ENCODE data around the gene MEF2C. TPM values are rescaled to one million over a fixed set of nuclear protein-coding genes. Genes with fewer than 3 reads are reported as not detected.

MEF2C gene
- polyA plus RNA-seq, 2 donors, result 1.6 to 1.7 TPM

DNA sequence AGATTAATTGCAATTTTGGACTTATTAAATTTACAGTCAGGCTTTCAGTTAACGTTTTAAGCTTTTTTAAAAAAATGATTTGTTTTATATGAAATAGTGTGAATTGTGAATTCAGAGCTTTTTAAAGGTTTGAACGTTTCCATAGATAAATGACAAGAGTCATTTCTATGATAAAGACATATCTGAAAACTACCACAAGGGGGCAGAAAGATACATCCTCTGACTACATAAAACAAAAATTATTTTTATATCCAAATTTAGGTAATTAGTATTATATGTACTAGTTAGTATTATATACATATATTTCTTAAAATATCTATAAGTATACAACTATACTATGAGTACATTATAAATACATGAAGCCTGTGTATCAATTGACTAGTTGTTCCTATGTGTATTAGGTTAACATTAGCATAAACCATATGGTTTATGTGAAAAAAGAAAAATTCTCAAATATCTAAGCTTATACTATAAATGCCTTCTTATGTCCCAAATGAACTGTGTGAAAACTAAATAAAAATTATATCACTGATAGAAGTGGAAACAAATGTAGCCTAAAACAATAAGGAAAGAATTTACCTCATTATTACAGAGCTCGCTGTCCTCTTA is 155.2 kb downstream of the MEF2C start:
- H3K27ac ChIP-seq (ENCODE audit: low read depth in 2 of 2, low read length in 1 of 2), result no peak overlapping the region
- WGBS, 2 donors, result 36 to 37% methylated on average over 3 of the region's 3 CpGs
- no peaks in the 10 kb centered on the region for H3K9me3 ChIP-seq (ENCODE audit: control insufficient read depth in 2 of 2, insufficient read depth in 1 of 2, low read depth in 1 of 2, low read length in 1 of 2)
- H3K36me3 ChIP-seq (ENCODE audit: control insufficient read depth in 2 of 2, insufficient read depth in 2 of 2, low read length in 1 of 2), result no peaks in the 10 kb centered on the region
- H3K4me1 ChIP-seq (ENCODE audit: control insufficient read depth in 2 of 2, insufficient read depth in 2 of 2, low read length in 1 of 2), result no peaks in the 10 kb centered on the region
- no peaks in the 10 kb centered on the region for H3K27me3 ChIP-seq (ENCODE audit: control insufficient read depth in 1 of 2, insufficient read depth in 2 of 2, low read length in 2 of 2)
- H3K4me3 ChIP-seq (ENCODE audit: low read depth in 1 of 2, low read length in 2 of 2), result no peak overlapping the region

- 71 to 77% methylated on average over 3 of the region's 3 CpGs for WGBS, 2 donors
- peaks cover 2 to 3% of the 10 kb centered on the region in 2 donors for H3K36me3 ChIP-seq (ENCODE audit: control insufficient read depth in 2 of 2, insufficient read depth in 2 of 2, low read length in 1 of 2)
- no peak overlapping the region for H3K4me3 ChIP-seq (ENCODE audit: low read depth in 1 of 2, low read length in 2 of 2)
- no peaks in the 10 kb centered on the region for H3K4me1 ChIP-seq (ENCODE audit: control insufficient read depth in 2 of 2, insufficient read depth in 2 of 2, low read length in 1 of 2)
- H3K9me3 ChIP-seq (ENCODE audit: control insufficient read depth in 2 of 2, insufficient read depth in 1 of 2, low read depth in 1 of 2, low read length in 1 of 2), result no peaks in the 10 kb centered on the region
- H3K27ac ChIP-seq (ENCODE audit: low read depth in 2 of 2, low read length in 1 of 2), result no peak overlapping the region
- H3K27me3 ChIP-seq (ENCODE audit: control insufficient read depth in 1 of 2, insufficient read depth in 2 of 2, low read length in 2 of 2), result no peaks in the 10 kb centered on the region
These were observed 157.5 kb downstream of the MEF2C start for GRCh38 chr5:88725454-88725853.

DNA sequence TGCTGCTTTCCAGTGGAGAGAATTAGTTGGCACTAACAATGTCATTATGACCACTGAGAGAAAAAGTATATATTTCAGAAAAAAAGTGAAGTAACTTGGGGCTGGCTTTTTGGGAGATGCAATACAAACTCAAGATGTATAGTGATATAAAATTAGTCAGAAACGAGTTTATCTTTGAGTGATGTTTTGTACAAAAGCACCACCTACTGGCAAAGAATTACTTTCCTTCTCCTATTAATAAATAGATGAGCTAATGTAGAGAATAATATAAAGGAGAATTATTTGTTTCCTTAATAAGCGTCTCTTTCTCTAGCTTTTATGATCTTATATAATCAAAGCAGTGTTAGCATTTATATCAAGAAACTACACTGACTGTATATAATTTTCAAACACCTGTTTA is 158.8 kb downstream of the MEF2C start:
- H3K9me3 ChIP-seq (ENCODE audit: control insufficient read depth in 2 of 2, insufficient read depth in 1 of 2, low read depth in 1 of 2, low read length in 1 of 2), result no peaks in the 10 kb centered on the region
- no peaks in the 10 kb centered on the region for H3K4me1 ChIP-seq (ENCODE audit: control insufficient read depth in 2 of 2, insufficient read depth in 2 of 2, low read length in 1 of 2)
- 26 to 35% methylated on average over 2 of the region's 2 CpGs for WGBS, 2 donors

DNA sequence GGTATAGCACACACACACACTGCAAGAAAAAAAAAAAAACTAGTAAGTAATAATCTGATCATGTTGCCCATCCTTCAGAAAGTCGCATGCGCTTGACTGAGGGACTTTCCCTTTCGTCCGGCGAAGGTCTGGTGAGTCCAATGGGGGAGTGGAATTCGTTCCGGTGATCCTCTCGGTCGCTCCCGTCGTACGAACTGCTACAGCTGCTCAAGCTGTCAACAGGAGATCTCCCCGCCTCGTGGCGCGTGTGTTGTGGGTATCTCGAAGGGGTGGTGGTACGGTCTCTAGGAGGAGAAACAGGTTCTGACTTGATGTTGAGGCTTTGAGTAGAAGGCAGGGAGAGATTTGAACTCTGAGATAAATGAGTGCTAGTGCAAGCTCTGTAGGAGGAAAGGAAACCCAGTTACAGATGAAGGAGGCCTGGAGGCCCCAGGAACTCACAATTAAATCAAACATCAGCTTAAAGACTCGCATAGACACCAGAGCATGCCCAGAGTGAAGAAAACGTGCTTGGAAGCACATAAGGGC is 160.4 kb downstream of the MEF2C start:
- H3K27ac ChIP-seq (ENCODE audit: low read depth in 2 of 2, low read length in 1 of 2), result no peak overlapping the region
- H3K27me3 ChIP-seq (ENCODE audit: control insufficient read depth in 1 of 2, insufficient read depth in 2 of 2, low read length in 2 of 2), result no peaks in the 10 kb centered on the region
- 57 to 58% methylated on average over 20 of the region's 20 CpGs for WGBS, 2 donors
- H3K9me3 ChIP-seq (ENCODE audit: control insufficient read depth in 2 of 2, insufficient read depth in 1 of 2, low read depth in 1 of 2, low read length in 1 of 2), result no peaks in the 10 kb centered on the region
- peaks cover 2 to 3% of the 10 kb centered on the region in 2 donors for H3K36me3 ChIP-seq (ENCODE audit: control insufficient read depth in 2 of 2, insufficient read depth in 2 of 2, low read length in 1 of 2)
- H3K4me3 ChIP-seq (ENCODE audit: low read depth in 1 of 2, low read length in 2 of 2), result no peak overlapping the region
- H3K4me1 ChIP-seq (ENCODE audit: control insufficient read depth in 2 of 2, insufficient read depth in 2 of 2, low read length in 1 of 2), result no peaks in the 10 kb centered on the region

More for the DNA sequence above, 158.8 kb downstream of the MEF2C start:
- Histone ChIP-seq H3K36me3 (ENCODE audit: control insufficient read depth in 2 of 2, insufficient read depth in 2 of 2, low read length in 1 of 2) (peaks cover 2 to 3% of the 10 kb centered on the region in 2 donors), H3K4me3 (ENCODE audit: low read depth in 1 of 2, low read length in 2 of 2) (no peak overlapping the region), H3K27ac (ENCODE audit: low read depth in 2 of 2, low read length in 1 of 2) (no peak overlapping the region), H3K27me3 (ENCODE audit: control insufficient read depth in 1 of 2, insufficient read depth in 2 of 2, low read length in 2 of 2) (no peaks in the 10 kb centered on the region)

DNA sequence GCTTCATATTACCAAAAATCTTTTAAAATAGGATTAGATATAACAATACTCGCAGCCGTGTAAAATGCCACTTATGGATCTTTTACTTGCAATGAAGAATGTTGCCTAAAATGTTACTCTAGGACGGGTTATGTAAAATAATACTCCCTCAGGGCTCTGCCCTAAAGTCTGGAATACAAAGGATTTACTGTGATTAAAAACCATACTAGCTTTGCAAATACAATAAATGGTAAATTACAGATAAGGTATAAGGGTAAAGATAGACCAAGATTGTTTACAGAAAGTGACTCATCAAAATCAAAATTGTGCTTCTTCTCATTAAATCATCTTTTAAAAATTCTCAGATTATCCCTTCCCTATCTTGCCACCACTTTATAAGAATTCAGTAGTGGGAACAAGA is 163.6 kb downstream of the MEF2C start:
- Histone ChIP-seq H3K27ac (ENCODE audit: low read depth in 2 of 2, low read length in 1 of 2) (no peak overlapping the region), H3K4me1 (ENCODE audit: control insufficient read depth in 2 of 2, insufficient read depth in 2 of 2, low read length in 1 of 2) (no peaks in the 10 kb centered on the region), H3K9me3 (ENCODE audit: control insufficient read depth in 2 of 2, insufficient read depth in 1 of 2, low read depth in 1 of 2, low read length in 1 of 2) (no peaks in the 10 kb centered on the region), H3K4me3 (ENCODE audit: low read depth in 1 of 2, low read length in 2 of 2) (no peak overlapping the region), H3K27me3 (ENCODE audit: control insufficient read depth in 1 of 2, insufficient read depth in 2 of 2, low read length in 2 of 2) (no peaks in the 10 kb centered on the region), H3K36me3 (ENCODE audit: control insufficient read depth in 2 of 2, insufficient read depth in 2 of 2, low read length in 1 of 2) (peaks cover 2 to 3% of the 10 kb centered on the region in 2 donors)
- 75 to 82% methylated on average over 3 of the region's 3 CpGs for WGBS, 2 donors

- WGBS, 2 donors, result 77 to 87% methylated on average over 4 of the region's 4 CpGs
- Histone ChIP-seq H3K36me3 (ENCODE audit: control insufficient read depth in 2 of 2, insufficient read depth in 2 of 2, low read length in 1 of 2) (peaks cover 2 to 3% of the 10 kb centered on the region in 2 donors), H3K9me3 (ENCODE audit: control insufficient read depth in 2 of 2, insufficient read depth in 1 of 2, low read depth in 1 of 2, low read length in 1 of 2) (no peaks in the 10 kb centered on the region), H3K27me3 (ENCODE audit: control insufficient read depth in 1 of 2, insufficient read depth in 2 of 2, low read length in 2 of 2) (no peaks in the 10 kb centered on the region), H3K4me1 (ENCODE audit: control insufficient read depth in 2 of 2, insufficient read depth in 2 of 2, low read length in 1 of 2) (no peaks in the 10 kb centered on the region), H3K27ac (ENCODE audit: low read depth in 2 of 2, low read length in 1 of 2) (no peak overlapping the region), H3K4me3 (ENCODE audit: low read depth in 1 of 2, low read length in 2 of 2) (no peak overlapping the region)
These were observed 164.2 kb downstream of the MEF2C start for GRCh38 chr5:88718736-88719135.

DNA sequence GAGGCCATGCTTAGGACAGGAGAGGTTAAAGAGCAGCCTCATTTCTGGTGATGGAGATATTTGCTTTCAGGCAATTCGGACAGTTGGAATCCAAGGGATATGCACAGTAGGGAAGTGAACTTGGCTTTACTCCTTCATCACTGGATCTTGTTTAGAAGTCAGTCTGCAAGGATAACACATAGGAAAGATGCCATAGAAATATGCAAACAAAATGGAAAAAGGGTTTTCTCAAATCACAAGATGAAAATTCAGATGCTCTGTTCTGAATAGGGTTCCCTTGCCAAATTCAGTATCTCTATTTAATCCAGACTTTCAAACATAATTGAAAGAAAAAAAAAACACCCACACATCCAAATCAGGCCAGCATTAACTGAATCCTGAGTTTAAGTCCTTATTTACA is 166.9 kb downstream of the MEF2C start:
- H3K36me3 ChIP-seq (ENCODE audit: control insufficient read depth in 2 of 2, insufficient read depth in 2 of 2, low read length in 1 of 2), result no peaks in the 10 kb centered on the region
- H3K4me1 ChIP-seq (ENCODE audit: control insufficient read depth in 2 of 2, insufficient read depth in 2 of 2, low read length in 1 of 2), result no peaks in the 10 kb centered on the region
- H3K4me3 ChIP-seq (ENCODE audit: low read depth in 1 of 2, low read length in 2 of 2), result no peak overlapping the region
- 76 to 84% methylated on average over 1 of the region's 1 CpG for WGBS, 2 donors
- H3K9me3 ChIP-seq (ENCODE audit: control insufficient read depth in 2 of 2, insufficient read depth in 1 of 2, low read depth in 1 of 2, low read length in 1 of 2), result no peaks in the 10 kb centered on the region
- no peak overlapping the region for H3K27ac ChIP-seq (ENCODE audit: low read depth in 2 of 2, low read length in 1 of 2)
- H3K27me3 ChIP-seq (ENCODE audit: control insufficient read depth in 1 of 2, insufficient read depth in 2 of 2, low read length in 2 of 2), result no peaks in the 10 kb centered on the region

GRCh38 chr5:88715503-88715902 is 167.5 kb downstream of the MEF2C start:
- H3K27ac ChIP-seq (ENCODE audit: low read depth in 2 of 2, low read length in 1 of 2), result no peak overlapping the region
- 73 to 76% methylated on average over 3 of the region's 3 CpGs for WGBS, 2 donors
- no peaks in the 10 kb centered on the region for H3K4me1 ChIP-seq (ENCODE audit: control insufficient read depth in 2 of 2, insufficient read depth in 2 of 2, low read length in 1 of 2)
- no peaks in the 10 kb centered on the region for H3K9me3 ChIP-seq (ENCODE audit: control insufficient read depth in 2 of 2, insufficient read depth in 1 of 2, low read depth in 1 of 2, low read length in 1 of 2)
- no peaks in the 10 kb centered on the region for H3K36me3 ChIP-seq (ENCODE audit: control insufficient read depth in 2 of 2, insufficient read depth in 2 of 2, low read length in 1 of 2)
- H3K4me3 ChIP-seq (ENCODE audit: low read depth in 1 of 2, low read length in 2 of 2), result no peak overlapping the region
- no peaks in the 10 kb centered on the region for H3K27me3 ChIP-seq (ENCODE audit: control insufficient read depth in 1 of 2, insufficient read depth in 2 of 2, low read length in 2 of 2)

DNA sequence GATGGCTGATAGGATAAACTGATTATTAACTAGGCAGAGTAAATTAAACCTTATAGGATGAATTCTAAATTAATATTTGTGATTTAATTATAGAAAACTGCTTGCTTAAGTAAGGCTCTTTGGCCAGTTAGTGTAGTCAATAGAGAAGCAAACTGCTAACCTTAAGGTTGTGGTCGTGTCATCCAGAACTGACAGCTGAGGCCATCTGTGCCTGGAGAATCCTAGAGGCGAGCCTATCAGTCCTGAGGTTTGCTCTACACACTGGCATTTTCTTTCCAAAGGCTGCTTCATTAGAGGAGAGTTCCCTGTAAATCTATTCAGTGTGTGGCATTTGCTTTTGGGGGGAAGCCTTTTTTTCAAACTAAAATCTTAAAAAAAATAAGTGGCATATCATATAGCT is 169.2 kb downstream of the MEF2C start:
- Histone ChIP-seq H3K9me3 (ENCODE audit: control insufficient read depth in 2 of 2, insufficient read depth in 1 of 2, low read depth in 1 of 2, low read length in 1 of 2) (no peaks in the 10 kb centered on the region), H3K27me3 (ENCODE audit: control insufficient read depth in 1 of 2, insufficient read depth in 2 of 2, low read length in 2 of 2) (no peaks in the 10 kb centered on the region), H3K27ac (ENCODE audit: low read depth in 2 of 2, low read length in 1 of 2) (no peak overlapping the region), H3K36me3 (ENCODE audit: control insufficient read depth in 2 of 2, insufficient read depth in 2 of 2, low read length in 1 of 2) (no peaks in the 10 kb centered on the region), H3K4me1 (ENCODE audit: control insufficient read depth in 2 of 2, insufficient read depth in 2 of 2, low read length in 1 of 2) (no peaks in the 10 kb centered on the region), H3K4me3 (ENCODE audit: low read depth in 1 of 2, low read length in 2 of 2) (no peak overlapping the region)
- 62 to 78% methylated on average over 2 of the region's 2 CpGs for WGBS, 2 donors

GRCh38 chr5:88708682-88709398 is 174.1 kb downstream of the MEF2C start:
- no peaks in the 10 kb centered on the region for H3K4me1 ChIP-seq (ENCODE audit: control insufficient read depth in 2 of 2, insufficient read depth in 2 of 2, low read length in 1 of 2)
- H3K27me3 ChIP-seq (ENCODE audit: control insufficient read depth in 1 of 2, insufficient read depth in 2 of 2, low read length in 2 of 2), result no peaks in the 10 kb centered on the region
- WGBS, 2 donors, result 79 to 88% methylated on average over 2 of the region's 2 CpGs
- H3K36me3 ChIP-seq (ENCODE audit: control insufficient read depth in 2 of 2, insufficient read depth in 2 of 2, low read length in 1 of 2), result no peaks in the 10 kb centered on the region
- no peak overlapping the region for H3K27ac ChIP-seq (ENCODE audit: low read depth in 2 of 2, low read length in 1 of 2)
- H3K4me3 ChIP-seq (ENCODE audit: low read depth in 1 of 2, low read length in 2 of 2), result no peak overlapping the region
- H3K9me3 ChIP-seq (ENCODE audit: control insufficient read depth in 2 of 2, insufficient read depth in 1 of 2, low read depth in 1 of 2, low read length in 1 of 2), result no peaks in the 10 kb centered on the region
